HG02798 (cell line): ENCODE results near the gene PPP4R4.

Experiments used
- ATAC-seq: cut with Tn5 transposase; IDR thresholded peaks from one replicate; pipeline ENCODE4 v1.9.1; 2021; ENCODE audit warnings: mild to moderate bottlenecking; ENCODE audit not compliant: unreplicated experiment, poor library complexity

The PPP4R4 gene

GRCh38 chr14:94173885-94174603, at the start of gene PPP4R4:
TSS of gene PPP4R4 (plus strand) at chr14:94174322. CDS start at chr14:94174466, 144 bp downstream.
- ATAC-seq = peak; percentile 86

GRCh38 chr14:94124582-94125377, 49.3 kb upstream of the PPP4R4 start:
- ATAC-seq = no peak

DNA sequence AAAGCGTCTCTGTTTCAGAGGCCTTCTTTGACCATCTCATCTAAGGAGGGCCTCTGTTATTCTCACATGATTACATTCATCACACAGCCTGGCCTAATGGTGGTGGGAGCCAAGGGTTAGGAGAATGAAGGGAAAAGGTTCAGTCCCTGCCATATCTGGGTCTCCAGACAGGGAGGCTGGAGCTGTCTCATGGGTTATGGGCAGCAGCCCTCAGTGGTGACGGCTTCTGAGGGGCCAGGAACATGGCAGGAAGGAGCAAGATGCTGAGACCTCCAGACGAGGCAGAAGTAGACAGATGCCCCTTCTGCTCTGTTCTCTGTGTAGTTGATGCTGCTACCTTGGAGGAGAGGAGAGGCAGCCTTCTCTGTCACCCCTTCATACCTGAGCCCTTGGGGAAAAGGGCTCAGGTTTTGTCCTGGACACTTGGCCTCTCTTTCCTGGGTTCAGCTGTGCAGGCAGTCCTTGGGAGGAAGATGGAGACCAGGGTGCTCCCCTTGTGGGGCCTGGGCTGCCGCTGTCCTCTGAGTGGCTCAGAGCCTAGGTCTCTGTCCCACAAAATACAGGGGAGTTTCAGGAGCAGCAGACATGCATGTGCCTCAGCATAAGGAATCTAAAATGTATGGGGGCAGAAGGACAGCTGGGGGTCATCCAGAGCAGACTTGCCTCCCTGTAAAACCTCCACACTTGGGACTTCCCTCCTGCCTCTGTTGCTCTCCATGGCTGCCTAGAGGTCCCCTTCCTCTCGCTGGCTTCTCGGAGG, 48.3 kb upstream of the PPP4R4 start:
- ATAC-seq = no peak

- ATAC-seq = no peak
These were observed 47.8 kb upstream of the PPP4R4 start for GRCh38 chr14:94126419-94126677.

DNA sequence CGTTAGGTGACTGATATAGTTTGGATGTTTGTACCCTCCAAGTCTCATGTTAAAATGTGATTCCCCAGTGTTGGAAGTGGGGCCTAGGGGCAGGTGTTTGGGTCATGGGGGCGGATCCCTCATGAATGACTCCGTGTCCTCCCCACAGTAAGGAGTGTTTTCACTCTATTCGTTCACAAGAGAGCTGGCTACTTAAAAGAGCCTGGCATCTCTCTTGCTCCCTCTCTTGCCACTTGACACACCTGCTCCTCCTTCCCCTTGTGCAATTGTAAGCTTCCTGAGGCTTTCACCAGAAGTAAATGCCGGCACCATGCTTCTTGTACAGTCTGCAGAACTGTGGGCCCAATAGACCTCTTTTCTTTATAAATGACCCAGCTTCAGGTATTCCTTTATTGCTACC, 47.3 kb upstream of the PPP4R4 start:
- no peak for ATAC-seq

DNA sequence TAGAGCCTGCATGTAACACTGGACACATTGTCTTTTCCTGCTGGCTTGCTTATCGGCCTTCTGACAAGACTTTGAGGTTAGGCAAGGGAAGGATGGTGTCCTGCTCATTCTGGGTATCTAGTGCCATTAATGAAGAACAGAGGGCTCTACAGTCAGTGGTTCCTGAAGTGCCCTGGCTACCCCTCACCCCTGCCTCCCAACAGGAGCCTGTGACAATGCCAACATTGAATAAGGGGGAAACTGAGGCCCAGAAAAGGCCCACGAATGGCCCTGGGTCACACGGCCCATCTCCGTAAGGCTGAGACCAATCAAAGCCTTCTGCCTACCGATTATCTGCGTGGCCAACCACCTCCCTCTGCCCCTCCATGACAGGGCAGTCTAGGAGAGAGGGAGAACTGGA, 46.8 kb upstream of the PPP4R4 start:
- ATAC-seq = no peak

GRCh38 chr14:94128216-94128839, 45.8 kb upstream of the PPP4R4 start:
- no peak for ATAC-seq

DNA sequence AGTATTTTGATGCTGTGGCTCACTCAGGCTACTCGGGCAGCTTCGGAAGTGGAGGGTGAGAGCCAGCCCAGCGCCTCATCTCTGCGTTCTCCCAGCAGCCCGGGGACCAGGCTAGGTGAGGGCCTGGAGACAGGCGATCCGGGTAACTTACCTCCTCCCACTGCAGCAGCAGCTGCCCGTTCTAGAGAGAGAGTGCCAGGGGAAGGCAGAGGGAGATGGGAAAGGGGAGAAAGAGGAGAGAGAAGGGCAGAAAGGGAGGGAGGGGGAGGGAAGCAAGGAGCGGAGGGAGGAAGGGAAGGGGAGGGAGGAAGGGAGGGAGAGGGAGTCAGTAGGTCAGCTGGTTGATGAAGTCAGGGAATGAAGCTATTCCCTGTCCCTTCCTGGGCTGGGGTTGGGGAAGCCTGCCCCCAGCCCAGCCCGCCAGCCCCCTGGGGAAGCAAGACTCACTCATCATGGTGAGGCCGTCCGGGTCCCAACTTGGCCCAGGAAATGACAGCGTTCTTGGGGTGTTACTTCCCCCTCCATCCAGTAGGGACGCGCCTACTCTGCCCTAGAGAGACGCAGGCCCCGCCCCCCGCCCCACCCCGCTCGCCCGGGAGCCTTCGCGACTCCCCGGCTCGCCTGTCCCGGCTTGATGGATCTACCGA, 44.9 kb upstream of the PPP4R4 start, which contains the start of gene IFI27L2:
Gene IFI27L2 (minus strand): TSS at position 494 of the 647 bp plus-strand sequence. CDS start 40 bp downstream, at position 454.
- peak; percentile 89 for ATAC-seq

- ATAC-seq = no peak
These were observed 44.2 kb upstream of the PPP4R4 start for GRCh38 chr14:94129758-94130414.

- no peak for ATAC-seq
These were observed 41.7 kb upstream of the PPP4R4 start for GRCh38 chr14:94132285-94132887.

- no peak for ATAC-seq
These were observed 38.6 kb upstream of the PPP4R4 start for GRCh38 chr14:94135476-94135875.

DNA sequence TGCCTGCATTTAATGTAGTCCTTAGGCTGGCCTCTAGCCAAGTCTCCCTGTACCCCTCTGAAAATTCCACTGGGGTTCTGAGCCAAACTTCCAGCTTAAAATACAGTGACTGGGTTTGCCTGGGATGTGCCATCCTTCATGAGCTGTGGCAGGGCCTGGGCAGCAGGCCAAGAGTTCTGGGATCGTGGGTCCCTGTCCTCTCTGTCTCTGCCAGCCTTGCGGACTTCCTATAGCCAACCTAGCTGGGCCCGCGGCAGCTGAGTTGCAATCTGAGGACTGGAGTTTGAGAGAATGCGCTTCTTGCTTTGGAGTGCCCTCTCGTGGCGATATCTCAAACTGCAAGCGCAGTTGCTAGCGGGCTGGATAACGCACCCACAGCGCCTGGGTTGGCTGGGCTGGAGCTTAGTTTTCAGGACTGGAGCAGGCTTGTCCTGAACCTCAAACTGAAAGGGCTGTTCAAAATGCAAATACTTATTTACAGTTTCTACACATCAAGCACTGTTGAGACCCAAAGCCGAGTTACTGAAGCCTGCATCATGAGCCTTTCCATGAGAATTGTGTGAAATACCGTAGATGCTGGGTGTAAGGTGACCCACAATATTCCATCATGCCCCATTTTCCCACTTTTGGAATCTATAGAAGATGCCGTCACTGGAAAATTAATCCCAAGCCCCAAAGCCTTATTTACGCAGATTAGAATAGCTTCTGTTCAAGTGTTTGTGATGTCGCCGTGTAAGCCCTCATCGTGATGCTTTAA, 37.4 kb upstream of the PPP4R4 start:
- ATAC-seq = peak; percentile 81

- no peak for ATAC-seq
These were observed 35.9 kb upstream of the PPP4R4 start for GRCh38 chr14:94138251-94138650.

DNA sequence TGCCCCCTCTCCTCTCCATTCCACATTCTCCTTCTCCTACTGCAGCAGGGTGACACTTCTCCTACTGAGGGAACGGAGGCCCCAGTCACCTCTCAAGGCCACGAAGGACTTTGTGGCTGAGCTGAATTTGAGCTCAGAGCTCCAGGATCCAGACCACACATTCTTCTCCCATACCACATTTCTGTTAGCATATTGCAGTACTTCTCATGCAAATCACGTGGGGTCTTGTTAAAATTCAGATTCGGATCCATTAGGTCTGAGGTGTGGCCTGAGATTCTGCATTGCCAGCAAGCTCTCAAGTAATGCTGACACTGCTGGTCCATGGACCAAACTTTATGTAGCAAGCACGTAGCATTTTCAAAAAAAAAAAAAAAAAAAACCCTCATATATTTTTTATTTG, 35.1 kb upstream of the PPP4R4 start:
- ATAC-seq = no peak

DNA sequence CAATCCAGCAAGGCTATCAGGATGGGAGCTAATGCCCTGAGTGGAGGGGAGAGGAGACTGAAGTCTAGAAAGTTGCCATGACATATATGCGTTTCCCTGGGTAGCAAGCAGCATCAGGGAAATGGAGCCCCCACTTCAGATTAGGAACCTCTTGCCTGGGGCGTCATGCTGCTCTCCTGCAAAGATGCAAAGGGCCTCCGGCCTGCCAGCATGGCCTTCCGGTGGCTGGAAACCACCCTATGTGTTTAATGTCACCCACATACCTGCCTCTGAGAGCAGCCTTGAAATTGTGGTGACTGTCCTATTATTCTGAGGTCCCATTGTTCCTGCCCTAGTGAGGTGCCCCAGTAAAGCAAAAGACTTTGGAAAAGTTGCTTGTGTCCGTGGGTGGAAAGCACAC, 34.7 kb upstream of the PPP4R4 start:
- ATAC-seq = no peak

- no peak for ATAC-seq
These were observed 31.9 kb upstream of the PPP4R4 start for GRCh38 chr14:94142247-94142646.

- ATAC-seq = no peak
These were observed 31.3 kb upstream of the PPP4R4 start for GRCh38 chr14:94142836-94143235.

DNA sequence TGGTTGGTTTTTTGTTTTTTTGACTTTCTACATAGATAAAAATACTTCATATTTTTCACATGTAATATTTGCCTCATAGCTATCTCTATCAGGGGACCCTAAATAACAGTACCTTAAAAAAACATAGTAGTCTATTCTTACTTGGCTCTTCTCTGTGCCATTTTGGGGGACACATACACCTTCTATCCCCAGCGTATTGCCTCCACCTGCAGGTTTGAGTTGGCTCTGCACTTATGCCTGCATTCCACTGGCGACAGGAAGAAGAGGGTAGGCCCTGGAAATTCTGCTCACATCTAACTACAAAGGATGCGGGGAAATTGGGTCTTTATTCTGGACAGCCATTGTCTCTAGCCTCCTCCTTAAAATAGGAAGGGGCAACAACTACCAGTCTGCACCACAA, 30.9 kb upstream of the PPP4R4 start:
- ATAC-seq = peak; percentile 34

- ATAC-seq = no peak
These were observed 30.4 kb upstream of the PPP4R4 start for GRCh38 chr14:94143711-94144110.
